H9 (cell line): Measurements from ENCODE around the gene DTNBP1. TPM values are rescaled to one million over a fixed set of nuclear protein-coding genes. Genes with fewer than 3 reads are reported as not detected.

ENCODE experiments used
- DNase-seq: peaks from one replicate; pipeline ENCODE4 v3.0.0-alpha.2; 2017
- H2AFZ ChIP-seq: one replicate; pipeline ENCODE4 v1.6.1; 2013; ENCODE audit warnings: mild to moderate bottlenecking, low read length, control low read depth, moderate library complexity
- H2AK5ac ChIP-seq: 2 replicates; pipeline ENCODE4 v1.6.1; 2013; ENCODE audit warnings: low read length, control low read depth, mixed read lengths; ENCODE audit not compliant: insufficient read length
- H2BK120ac ChIP-seq: one replicate; pipeline ENCODE4 v1.6.1; 2013; ENCODE audit warnings: low read depth, mild to moderate bottlenecking, low read length, control low read depth, inconsistent platforms; ENCODE audit not compliant: poor library complexity, severe bottlenecking
- H2BK12ac ChIP-seq: 2 replicates; pipeline ENCODE4 v1.6.1; 2013; ENCODE audit warnings: low read length, control low read depth, mixed read lengths, low read depth; ENCODE audit not compliant: insufficient read length
- H2BK15ac ChIP-seq: 2 replicates; pipeline ENCODE4 v1.6.1; 2013; ENCODE audit warnings: low read depth, low read length, control low read depth
- H2BK20ac ChIP-seq: one replicate; pipeline ENCODE4 v1.6.1; 2013; ENCODE audit warnings: low read depth, mild to moderate bottlenecking, low read length, control low read depth, inconsistent platforms; ENCODE audit not compliant: poor library complexity, severe bottlenecking
- H2BK5ac ChIP-seq: 2 replicates; pipeline ENCODE4 v1.6.1; 2013; ENCODE audit warnings: low read length, control low read depth, mixed read lengths; ENCODE audit not compliant: insufficient read length
- H3K14ac ChIP-seq: 2 replicates; pipeline ENCODE4 v1.6.1; 2013; ENCODE audit warnings: low read length, control low read depth; ENCODE audit not compliant: insufficient read depth
- H3K18ac ChIP-seq: 2 replicates; pipeline ENCODE4 v1.6.1; 2013; ENCODE audit warnings: low read depth, mild to moderate bottlenecking, mixed read lengths, low read length, control low read depth; ENCODE audit not compliant: insufficient read length
- H3K23ac ChIP-seq: 2 replicates; pipeline ENCODE4 v1.6.1; 2013; ENCODE audit warnings: low read length, control low read depth, mixed read lengths, low read depth; ENCODE audit not compliant: insufficient read length
- H3K23me2 ChIP-seq: 2 replicates; pipeline ENCODE4 v1.6.1; 2013; ENCODE audit warnings: low read depth, mild to moderate bottlenecking, mixed read lengths, low read length, control low read depth; ENCODE audit not compliant: insufficient read length, poor library complexity, severe bottlenecking
- H3K27ac ChIP-seq: 2 replicates; pipeline ENCODE4 v1.5.1; 2013; ENCODE audit warnings: low read length, control low read depth, mixed read lengths, low read depth; ENCODE audit not compliant: insufficient read length
- H3K27me3 ChIP-seq: 2 replicates; pipeline ENCODE4 v1.6.1; 2013; ENCODE audit warnings: low read length, control low read depth, inconsistent platforms; ENCODE audit not compliant: insufficient read depth
- H3K4ac ChIP-seq: 2 replicates; pipeline ENCODE4 v1.6.1; 2013; ENCODE audit warnings: low read depth, mild to moderate bottlenecking, control low read depth, inconsistent platforms, low read length, moderate library complexity
- H3K4me1 ChIP-seq: 2 replicates; pipeline ENCODE4 v1.6.1; 2013; ENCODE audit warnings: low read length, control low read depth, inconsistent platforms; ENCODE audit not compliant: insufficient read depth
- H3K4me2 ChIP-seq: 2 replicates; pipeline ENCODE4 v1.6.1; 2013; ENCODE audit warnings: low read length, control low read depth, mixed read lengths; ENCODE audit not compliant: insufficient read length, insufficient read depth
- H3K56ac ChIP-seq: 2 replicates; pipeline ENCODE4 v1.6.1; 2013; ENCODE audit warnings: low read depth, mild to moderate bottlenecking, mixed read lengths, low read length, control low read depth; ENCODE audit not compliant: insufficient read length
- H3K79me1 ChIP-seq: 2 replicates; pipeline ENCODE4 v1.6.1; 2013; ENCODE audit warnings: low read depth, mild to moderate bottlenecking, moderate library complexity, low read length, control low read depth, inconsistent platforms; ENCODE audit not compliant: insufficient read depth, poor library complexity, severe bottlenecking
- H3K79me2 ChIP-seq: 2 replicates; pipeline ENCODE4 v1.6.1; 2013; ENCODE audit warnings: low read length, control low read depth, inconsistent platforms; ENCODE audit not compliant: insufficient read depth
- H3K9ac ChIP-seq: 2 replicates; pipeline ENCODE4 v1.6.1; 2013; ENCODE audit warnings: low read length, control low read depth, mixed read lengths; ENCODE audit not compliant: insufficient read length; ENCODE audit errors: extremely low read depth
- H3K9me3 ChIP-seq: one replicate; pipeline ENCODE4 v1.6.1; 2013; ENCODE audit warnings: low read depth, low read length, inconsistent platforms; ENCODE audit not compliant: control insufficient read depth
- H3T11ph ChIP-seq: one replicate; pipeline ENCODE4 v1.6.1; 2013; ENCODE audit warnings: mild to moderate bottlenecking, low read length, control low read depth, inconsistent platforms
- H4K20me1 ChIP-seq: one replicate; pipeline ENCODE4 v1.6.1; 2013; ENCODE audit not compliant: control insufficient read depth, insufficient read length, insufficient read depth
- H4K5ac ChIP-seq: 2 replicates; pipeline ENCODE4 v1.6.1; 2013; ENCODE audit warnings: low read depth, mild to moderate bottlenecking, mixed read lengths, low read length, control low read depth; ENCODE audit not compliant: insufficient read length
- H4K8ac ChIP-seq: replicated peaks from 2 replicates; pipeline ENCODE4 v1.6.1; 2013; ENCODE audit warnings: low read length, control low read depth, mixed read lengths, low read depth; ENCODE audit not compliant: insufficient read length
- H4K91ac ChIP-seq: 2 replicates; pipeline ENCODE4 v1.6.1; 2013; ENCODE audit warnings: low read depth, mild to moderate bottlenecking, moderate library complexity, mixed read lengths, low read length, control low read depth; ENCODE audit not compliant: insufficient read length
- H3K27ac Mint-ChIP-seq, 3 experiments: 2 replicates in 2 of 3; 3 replicates in 1 of 3; pipeline ENCODE4 v1.8.0; 2020 to 2021; ENCODE audit warnings: mixed read lengths in 3 of 3, mild to moderate bottlenecking in 1 of 3, moderate library complexity in 1 of 3
- H3K27me3 Mint-ChIP-seq: 2 replicates; pipeline ENCODE4 v1.8.0; 2021; ENCODE audit warnings: low read depth, mild to moderate bottlenecking, moderate library complexity, mixed read lengths
- H3K36me3 Mint-ChIP-seq, 3 experiments: 2 replicates in 2 of 3; 3 replicates in 1 of 3; pipeline ENCODE4 v1.8.0; 2020 to 2021; ENCODE audit warnings: low read depth in 3 of 3, mixed read lengths in 3 of 3; ENCODE audit not compliant: insufficient read depth in 1 of 3
- H3K4me1 Mint-ChIP-seq, 2 experiments: 2 replicates each; pipeline ENCODE4 v1.8.0; 2020; ENCODE audit warnings: mixed read lengths in 2 of 2
- H3K4me3 Mint-ChIP-seq, 2 experiments: 2 replicates in 1 of 2; 3 replicates in 1 of 2; pipeline ENCODE4 v1.8.0; 2020 to 2021; ENCODE audit warnings: mild to moderate bottlenecking in 2 of 2, mixed read lengths in 2 of 2, moderate library complexity in 1 of 2
- H3K9me3 Mint-ChIP-seq, 2 experiments: 2 replicates in 1 of 2; 3 replicates in 1 of 2; pipeline ENCODE4 v1.8.0; 2020; ENCODE audit warnings: mild to moderate bottlenecking in 2 of 2, mixed read lengths in 2 of 2, moderate library complexity in 1 of 2
- CTCF ChIP-seq: fragments of 200-600 bp; sonication (generic); conservative IDR thresholded peaks from 3 replicates; pipeline ENCODE4 v1.8.0; 2021; ENCODE audit warnings: antibody characterized with exemption, mild to moderate bottlenecking
- WGBS: extraction: QIAGEN DNeasy Blood & Tissue Kit; methylation state at CpG from one replicate; pipeline ENCODE4 v1.1.7; 2013; ENCODE audit warnings: missing lambda C conversion rate, low lambda C conversion rate, mixed read lengths; ENCODE audit not compliant: insufficient read length; ENCODE audit errors: extremely low coverage; 5-methylcytosine and 5-hydroxymethylcytosine counted together
- total RNA-seq: library from RNA; stranded (reverse); gene quantifications from 2 replicates; pipeline ENCODE4 v1.2.1, GENCODE V29; 2021

DTNBP1 gene
- total RNA-seq, 1 experiment from 2014 or later, result 12.9 TPM

GRCh38 chr6:15517600-15517999 lies 145.2 kb downstream of the DTNBP1 start:
- no peak overlapping the region for H2AFZ ChIP-seq
- H3K23ac ChIP-seq, result no peak overlapping the region
- H3K79me2 ChIP-seq, result no peaks in the 10 kb centered on the region
- H3K4me3 Mint-ChIP-seq, result no peak overlapping the region
- H4K8ac ChIP-seq, result no peak overlapping the region
- no peaks in the 10 kb centered on the region for H3K23me2 ChIP-seq
- no peak overlapping the region for H2BK120ac ChIP-seq
- H3K4me1 Mint-ChIP-seq, result peaks cover 0 to 6% of the 10 kb centered on the region in 2 experiments; a peak in 2 of 4 replicates
- H2BK15ac ChIP-seq, result no peak overlapping the region
- H3K9ac ChIP-seq, result no peak overlapping the region
- no peak overlapping the region for H4K5ac ChIP-seq
- DNase-seq, result no peak
- no peak overlapping the region for H3K56ac ChIP-seq
- peaks cover 2% of the 10 kb centered on the region; the same call in 1 of the 2 replicates for H3K27me3 Mint-ChIP-seq
- no peak overlapping the region for H3K4ac ChIP-seq
- H2BK20ac ChIP-seq, result no peak overlapping the region
- H3K18ac ChIP-seq, result no peak overlapping the region
- H3K4me1 ChIP-seq, result no peaks in the 10 kb centered on the region
- H4K20me1 ChIP-seq, result no peaks in the 10 kb centered on the region
- no peak overlapping the region for H3K4me2 ChIP-seq
- H2AK5ac ChIP-seq, result no peak overlapping the region
- no peaks in the 10 kb centered on the region for H3K79me1 ChIP-seq
- WGBS, result no CpG with 5 or more reads among the region's 11 CpGs
- no peaks in the 10 kb centered on the region for H3K9me3 Mint-ChIP-seq
- H3T11ph ChIP-seq, result no peak overlapping the region
- no peak overlapping the region for H3K14ac ChIP-seq
- H3K27ac Mint-ChIP-seq, result peak overlapping the region; percentile 52 to 84 (median 62); a peak in 4 of 7 replicates
- no peaks in the 10 kb centered on the region for H3K9me3 ChIP-seq
- H2BK5ac ChIP-seq, result no peak overlapping the region
- no peak overlapping the region for H4K91ac ChIP-seq
- H3K27ac ChIP-seq, result no peak overlapping the region
- H3K36me3 Mint-ChIP-seq, result peaks cover 79 to 98% (median 97%) of the 10 kb centered on the region in 3 experiments
- no peak for TF ChIP-seq CTCF
- H2BK12ac ChIP-seq, result no peak overlapping the region
- H3K27me3 ChIP-seq, result no peaks in the 10 kb centered on the region
